ENCODE data around the gene ITGA4.

The ITGA4 gene

GRCh38 chr2:181576431-181576830, 119.2 kb downstream of the ITGA4 start:
- DNase-seq = no peak

- DNase-seq = no peak
Measured at GRCh38 chr2:181578829-181579228, 121.6 kb downstream of the ITGA4 start.

- no peak for DNase-seq
Measured at GRCh38 chr2:181581534-181581933, 124.3 kb downstream of the ITGA4 start.

GRCh38 chr2:181585732-181586131, 128.5 kb downstream of the ITGA4 start:
- no peak for DNase-seq

Measured in NCI-H510A (cell line).